NCI-H345 treated with DMSO at 0.1 percent for 48 hours (cell line): ENCODE data around the gene ZNF554.

ENCODE experiments used
- DNase-seq: peaks from one replicate; lab custom pipeline; 2025; ENCODE audit not compliant: unreplicated experiment; lab: John Stamatoyannopoulos, UW

ZNF554 gene

GRCh38 chr19:2819540-2820111, at the start of gene ZNF554:
Gene ZNF554 (plus strand): TSS chr19:2819868. CDS start chr19:2820072, 204 bp downstream.
- DNase-seq, result peak; percentile 93

GRCh38 chr19:2770055-2771013, 49.3 kb upstream of the ZNF554 start:
- no peak for DNase-seq

DNA sequence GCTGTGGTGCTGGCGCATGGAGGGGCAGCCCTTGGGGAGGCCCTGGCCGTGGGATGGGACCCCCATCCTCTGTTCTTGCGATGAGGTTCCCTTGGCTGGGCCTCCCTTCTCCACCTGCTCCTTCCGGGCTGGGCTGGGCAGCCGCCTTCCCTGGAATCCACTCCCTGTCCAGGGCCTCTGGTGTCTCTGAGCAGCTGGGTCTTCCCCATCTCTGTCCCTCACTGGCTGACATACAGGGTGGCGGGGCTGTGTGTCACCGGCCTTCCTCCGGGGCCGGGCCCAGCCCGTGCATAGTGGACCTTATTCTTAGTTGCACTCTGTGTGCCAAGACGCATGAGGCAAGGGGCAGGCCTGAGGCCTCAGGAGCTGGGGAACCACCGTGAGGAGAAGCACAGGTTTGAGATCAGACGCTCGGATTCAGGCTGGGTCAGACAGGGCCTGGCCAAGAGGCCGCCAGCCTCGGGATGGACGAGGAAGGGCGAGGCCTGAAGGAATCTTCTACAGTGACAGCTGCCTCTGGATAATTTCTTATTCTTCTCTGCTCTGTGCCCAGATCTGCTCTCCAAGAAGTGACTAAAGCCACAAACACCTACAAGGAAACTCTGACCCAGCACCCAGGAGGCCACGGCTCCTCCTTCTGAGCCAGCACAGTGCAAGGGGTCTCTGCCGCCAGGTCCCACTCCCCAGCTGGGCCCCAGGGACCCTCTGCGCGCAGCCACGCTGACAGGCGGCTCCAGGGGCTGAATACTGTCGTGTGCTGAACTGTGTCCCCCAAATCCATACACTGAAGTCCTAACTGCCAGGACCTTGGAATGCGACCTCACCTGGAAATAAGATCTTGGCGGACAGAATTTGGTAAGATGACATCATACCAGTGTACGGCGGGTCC, 47.6 kb upstream of the ZNF554 start:
- no peak for DNase-seq

GRCh38 chr19:2774083-2774679, 45.5 kb upstream of the ZNF554 start:
- DNase-seq, result no peak

DNA sequence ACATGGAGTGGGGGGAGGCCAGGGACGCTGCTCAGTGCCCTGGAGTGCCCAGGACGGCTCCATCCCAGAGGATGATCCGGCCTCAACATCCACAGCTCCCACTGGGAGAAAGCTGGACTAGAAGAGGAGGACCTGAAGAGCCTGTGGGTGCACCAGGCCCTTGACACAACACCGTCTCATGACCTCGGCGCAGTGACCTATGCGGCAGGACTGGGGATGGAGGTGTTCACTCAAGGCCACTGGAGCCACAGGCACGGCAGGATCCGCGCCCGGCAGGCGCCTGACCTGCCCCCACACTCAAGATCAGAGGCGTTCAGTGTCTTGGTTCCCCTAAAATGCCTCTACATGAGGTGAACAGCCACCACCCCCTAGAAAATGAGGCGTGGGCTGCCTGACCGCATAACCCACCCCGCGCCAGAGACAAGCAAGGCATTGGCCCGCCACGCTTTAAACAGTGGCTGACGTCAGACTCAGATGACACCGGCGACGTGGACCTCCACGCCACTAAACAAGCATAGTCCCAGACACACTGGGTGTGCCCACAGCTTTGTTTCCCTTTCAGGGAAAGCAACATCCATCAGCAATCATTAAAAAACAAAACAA, 44.6 kb upstream of the ZNF554 start:
- DNase-seq, result no peak

GRCh38 chr19:2775556-2776430, 43.9 kb upstream of the ZNF554 start:
- DNase-seq, result no peak

DNA sequence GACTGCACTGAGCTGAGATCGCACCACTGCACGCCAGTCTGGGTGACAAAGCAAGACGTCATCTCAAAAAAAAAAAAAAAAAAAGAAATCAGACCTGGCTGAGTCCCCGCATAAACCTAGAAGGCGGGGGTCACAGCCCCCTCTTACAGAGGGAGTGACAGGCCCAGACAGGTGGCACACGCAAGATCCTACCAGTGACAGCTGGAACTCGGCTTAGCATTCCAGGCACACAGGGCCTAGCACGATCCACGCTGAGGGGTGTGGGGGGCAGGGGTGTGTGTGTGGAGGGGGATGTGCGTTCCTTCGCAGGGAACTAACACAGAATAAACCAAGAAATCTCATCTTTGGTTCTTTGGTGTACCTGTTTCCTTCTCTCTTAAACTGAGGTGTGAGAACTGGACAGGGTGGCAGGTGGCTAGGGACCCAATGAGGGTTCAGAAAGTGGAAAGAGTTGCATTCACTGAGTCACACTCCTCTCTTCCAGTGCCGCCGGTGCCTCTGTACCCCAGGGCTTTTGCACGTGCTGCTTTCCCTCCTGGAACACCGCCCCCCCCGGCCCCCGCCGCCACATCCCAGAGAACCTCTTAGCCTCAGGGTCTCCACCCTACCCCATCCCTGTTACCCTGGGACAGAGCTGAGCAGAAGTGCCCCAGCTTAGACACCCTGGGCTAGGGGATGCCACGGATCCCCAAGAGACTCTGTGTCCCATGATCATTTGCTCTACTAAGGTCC, 41.5 kb upstream of the ZNF554 start:
- DNase-seq, result no peak

DNA sequence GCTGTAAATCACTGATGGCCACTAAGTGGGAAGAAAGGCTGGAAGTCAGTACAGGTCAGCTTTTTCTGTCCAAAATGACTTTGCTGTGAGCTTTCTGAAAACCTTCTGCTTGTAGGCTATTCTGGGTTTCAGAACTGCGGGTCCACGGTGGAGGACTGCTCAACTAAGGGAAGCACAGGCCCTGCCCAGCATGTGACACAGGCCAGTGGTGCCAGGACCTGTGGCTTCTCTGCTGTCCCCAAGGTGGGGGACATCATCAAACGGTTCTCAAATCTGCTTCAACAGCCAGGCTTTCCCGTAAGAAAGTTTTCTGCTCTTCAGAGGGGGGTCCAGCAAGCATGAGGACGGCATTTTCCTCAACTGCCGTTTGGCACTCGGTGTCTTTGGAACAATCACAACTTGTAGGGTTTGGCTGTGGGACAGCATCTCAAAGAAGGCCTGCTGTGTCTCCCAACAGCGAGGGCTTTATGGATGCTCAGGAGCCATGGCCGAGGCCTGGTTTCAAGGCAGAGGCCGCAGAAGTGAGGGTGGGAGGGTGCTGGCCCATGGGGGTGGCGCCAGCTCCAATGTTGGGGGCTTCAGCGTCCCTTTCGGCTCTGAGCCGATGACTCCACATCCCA, 40.4 kb upstream of the ZNF554 start:
- no peak for DNase-seq

GRCh38 chr19:2780284-2780683, 39.4 kb upstream of the ZNF554 start:
- DNase-seq, result no peak

- DNase-seq, result no peak
Measured at GRCh38 chr19:2782329-2782935, 37.2 kb upstream of the ZNF554 start.

GRCh38 chr19:2782936-2783780, 36.5 kb upstream of the ZNF554 start, which contains the start of gene SGTA:
Gene SGTA (minus strand): TSS chr19:2783273. CDS start chr19:2769068, 14,205 bp downstream.
- peak; percentile 98 for DNase-seq

GRCh38 chr19:2783781-2784145, 35.9 kb upstream of the ZNF554 start:
- DNase-seq, result no peak

DNA sequence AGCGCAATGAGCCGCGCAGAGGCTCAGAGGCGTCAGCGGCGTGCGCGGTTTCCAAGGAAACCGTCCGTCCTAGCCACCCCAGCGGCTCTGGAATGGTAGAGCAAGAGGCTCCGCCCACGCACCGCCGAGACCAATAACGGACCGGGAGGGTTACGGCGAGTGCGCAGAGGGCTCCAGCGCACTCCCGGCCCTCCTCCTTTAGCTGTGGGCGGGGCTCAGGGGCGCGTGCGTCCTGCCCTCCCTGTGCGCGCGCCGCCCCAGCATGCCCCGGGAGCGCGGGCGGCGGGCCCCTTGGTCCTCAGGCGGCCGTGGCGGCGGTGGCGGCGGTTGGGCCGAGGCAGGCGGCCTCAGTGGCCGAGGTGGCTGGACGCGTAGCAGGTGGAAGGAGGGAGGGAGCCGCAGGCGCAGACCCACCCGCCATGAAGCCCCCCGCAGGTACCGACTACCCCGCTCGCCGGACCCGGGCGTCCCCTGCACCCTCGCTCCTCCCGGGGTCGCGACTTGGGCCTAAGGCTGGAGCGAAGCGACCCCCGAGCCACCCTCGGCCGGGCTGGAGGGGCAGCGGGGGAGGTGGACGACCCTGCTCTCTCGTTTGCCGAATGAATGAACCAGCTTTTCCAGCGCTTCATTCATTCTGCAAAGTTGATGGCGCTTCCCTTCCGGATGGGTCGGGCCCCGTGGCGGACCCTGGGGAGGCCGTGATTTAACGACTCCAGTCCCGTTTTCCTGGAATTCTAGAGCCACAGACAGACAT, 34.2 kb upstream of the ZNF554 start, which contains the start of gene THOP1:
Gene THOP1, plus strand, starts transcription at position 260 of the 754 bp plus-strand sequence. Its CDS starts 160 bp downstream, at position 420.
- peak; percentile 96 for DNase-seq

DNA sequence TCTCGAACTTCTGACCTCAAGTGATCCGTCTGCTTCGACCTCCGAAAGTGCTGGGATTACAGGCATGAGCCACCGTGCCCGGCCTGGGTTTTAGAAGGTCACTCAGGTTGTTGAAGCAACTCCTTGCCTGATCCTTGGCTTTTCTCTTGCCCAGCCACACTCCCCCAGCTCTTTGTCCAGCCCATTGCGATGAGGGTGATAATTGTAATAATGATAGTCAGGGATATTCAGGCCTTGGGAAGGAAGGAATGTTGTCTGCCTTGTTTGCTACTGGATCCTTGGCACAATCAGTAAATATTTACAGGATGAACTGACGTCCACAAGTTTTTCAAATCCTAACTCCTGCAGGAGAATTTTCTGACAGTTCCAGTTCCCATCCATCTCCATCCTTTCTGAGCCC, 32.6 kb upstream of the ZNF554 start:
- no peak for DNase-seq

- DNase-seq, result no peak
Measured at GRCh38 chr19:2788237-2788636, 31.4 kb upstream of the ZNF554 start.

- no peak for DNase-seq
Measured at GRCh38 chr19:2790194-2790556, 29.5 kb upstream of the ZNF554 start.
